Neural cell (in vitro differentiated cells): ENCODE measurements around the gene ZNF529.

Experiments used
- CTCF ChIP-seq: fragments of 450-650 bp; IDR thresholded peaks from 2 replicates; pipeline ENCODE4 v1.5.1; 2014; ENCODE audit warnings: antibody characterized with exemption, mild to moderate bottlenecking, moderate library complexity; ENCODE audit not compliant: poor library complexity, severe bottlenecking
- EZH2 ChIP-seq: fragments of 200-600, 300-800 bp; shearing (Covaris generic), sonication (generic); IDR thresholded peaks from 2 replicates; pipeline ENCODE4 v1.6.1; 2014; ENCODE audit warnings: antibody characterized with exemption, low read length, borderline replicate concordance, mild to moderate bottlenecking; ENCODE audit not compliant: insufficient read depth, poor library complexity, severe bottlenecking
- RAD21 ChIP-seq: fragments of 450-650 bp; conservative IDR thresholded peaks from 2 replicates; pipeline ENCODE4 v1.6.1; 2014; ENCODE audit warnings: antibody characterized with exemption, mild to moderate bottlenecking, moderate library complexity
- REST ChIP-seq: IDR thresholded peaks from 2 replicates; pipeline ENCODE4 v1.6.1; 2012; ENCODE audit warnings: borderline replicate concordance

GRCh38 chr19:36527341-36527740 is 45.8 kb downstream of the ZNF529 start:
- TF ChIP-seq RAD21 (no peak), CTCF (no peak), EZH2 (no peak), REST (no peak)
